Measurements from ENCODE around the gene CHCHD3.
A peak's percentile ranks its signal among the peaks of the same experiment; 100 is the strongest.

CHCHD3 gene

DNA sequence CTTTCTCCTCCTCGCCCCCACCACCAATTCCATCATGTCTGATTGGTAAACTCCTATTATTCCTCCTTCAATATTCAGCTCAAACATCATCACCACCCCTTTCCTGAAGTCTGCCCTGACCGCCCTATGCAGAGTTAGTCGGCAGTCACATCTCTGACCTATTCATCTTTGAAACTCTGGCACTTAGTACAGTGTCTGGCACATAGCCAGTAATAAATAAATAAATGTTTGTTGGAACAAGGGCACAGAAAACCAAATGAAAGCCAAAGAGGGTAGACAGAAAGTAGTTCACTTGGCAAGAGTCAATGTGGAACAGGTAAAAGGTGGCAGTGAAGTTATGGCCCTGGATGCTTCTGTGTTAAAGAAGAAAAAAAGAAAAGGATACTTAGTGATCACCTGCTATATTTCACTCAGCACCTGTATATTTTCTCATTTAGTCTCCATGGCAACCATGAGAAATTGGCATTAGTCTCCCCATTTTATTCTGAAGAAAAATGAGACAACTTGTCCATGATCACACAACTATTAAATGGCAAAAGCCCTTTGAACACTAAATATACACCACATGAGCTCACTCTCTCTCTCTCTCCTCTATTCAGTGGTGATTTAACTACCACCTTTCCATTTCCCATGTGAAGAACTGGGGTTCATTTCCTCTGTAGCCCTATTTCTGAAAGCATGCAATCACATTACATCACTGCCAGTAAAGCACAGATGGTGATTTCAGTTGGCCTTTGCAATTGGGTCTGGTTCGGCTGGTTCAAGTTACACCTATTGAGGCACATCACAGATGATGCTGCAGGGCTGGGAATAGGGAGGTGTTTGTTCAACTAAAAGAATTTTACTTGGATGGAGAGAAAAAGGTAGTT lies 25.3 kb downstream of the CHCHD3 start:
- Mint-ChIP-seq H3K9me3 (no peaks in the 10 kb centered on the region), H3K27ac (peak overlapping the region; percentile 71), H3K4me1 (peaks cover 36% of the 10 kb centered on the region), H3K4me3 (no peak overlapping the region), H3K36me3 (ENCODE audit: low read depth) (peaks cover 20% of the 10 kb centered on the region), H3K27me3 (ENCODE audit: low read depth, poor library complexity) (peaks cover 5% of the 10 kb centered on the region)
- no peak for TF ChIP-seq CTCF (IDR thresholded peaks at IDR 0.05)
- no peak for DNase-seq

DNA sequence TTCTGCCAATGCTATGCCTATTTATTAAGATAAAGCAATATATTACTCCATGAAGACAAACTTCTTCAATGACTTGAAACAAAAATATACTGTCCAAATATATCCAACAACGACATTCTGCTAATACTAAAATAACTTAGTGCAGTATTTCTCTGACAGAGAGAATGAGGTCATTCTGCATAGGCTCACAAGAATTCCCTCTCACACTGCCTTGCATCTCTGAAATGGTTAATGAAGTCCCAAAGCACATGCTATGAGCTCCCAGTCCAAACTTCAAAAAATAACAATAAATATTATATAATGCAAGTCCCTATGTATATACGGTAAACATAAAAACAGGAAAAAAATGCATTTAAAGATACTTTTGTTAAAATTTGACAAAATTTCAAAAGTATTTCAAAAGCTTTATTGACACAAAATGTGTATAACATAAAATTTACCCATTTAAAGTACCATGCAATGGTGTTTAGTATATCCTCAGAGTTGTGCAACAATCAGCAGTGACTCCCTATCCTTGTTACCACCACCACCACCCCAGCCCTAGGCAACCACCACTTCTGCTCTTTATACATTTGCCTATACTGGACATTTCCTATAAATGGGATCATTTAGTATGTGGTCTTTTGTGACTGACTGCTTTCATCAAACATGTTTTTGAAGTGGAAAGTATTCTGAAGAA lies 27.6 kb downstream of the CHCHD3 start:
- Mint-ChIP-seq H3K9me3 (no peaks in the 10 kb centered on the region), H3K4me3 (no peak overlapping the region), H3K4me1 (peaks cover 34% of the 10 kb centered on the region), H3K27ac (no peak overlapping the region), H3K36me3 (ENCODE audit: low read depth) (no peaks in the 10 kb centered on the region), H3K27me3 (ENCODE audit: low read depth, poor library complexity) (no peaks in the 10 kb centered on the region)
- no peak for DNase-seq
- no peak for TF ChIP-seq CTCF (IDR thresholded peaks at IDR 0.05)

DNA sequence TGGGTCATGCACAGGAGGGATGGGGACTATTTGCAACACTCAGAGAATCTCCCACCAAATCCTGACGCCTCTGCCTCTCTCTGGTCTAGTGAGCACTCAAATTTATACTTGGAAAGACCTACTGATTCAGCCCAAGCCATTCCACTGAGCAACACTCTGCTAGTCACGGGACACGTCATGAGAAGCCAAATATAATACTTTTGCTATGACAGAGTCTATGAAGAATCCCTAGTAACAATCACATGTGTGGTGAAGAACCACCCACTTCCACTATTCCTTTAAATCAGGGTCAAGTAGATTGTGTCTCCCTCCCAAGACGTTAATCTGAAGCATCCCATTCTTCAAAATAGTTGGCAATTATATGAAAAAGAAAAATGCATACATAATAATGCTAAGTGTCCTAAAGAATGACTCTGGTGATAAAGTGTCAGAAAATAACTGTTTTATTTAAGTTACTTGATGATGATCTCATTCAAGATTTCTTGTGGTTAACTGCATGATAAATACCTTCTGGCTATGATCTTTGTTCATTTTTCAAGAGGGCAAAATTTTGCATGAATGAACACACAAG lies 28.5 kb downstream of the CHCHD3 start:
- peaks cover 6% of the 10 kb centered on the region for H3K36me3 Mint-ChIP-seq (ENCODE audit: low read depth)
- peaks cover 35% of the 10 kb centered on the region for H3K4me1 Mint-ChIP-seq
- H3K27me3 Mint-ChIP-seq (ENCODE audit: low read depth, poor library complexity), result no peaks in the 10 kb centered on the region
- DNase-seq, result no peak
- H3K9me3 Mint-ChIP-seq, result no peaks in the 10 kb centered on the region
- H3K4me3 Mint-ChIP-seq, result no peak overlapping the region
- H3K27ac Mint-ChIP-seq, result peak overlapping the region; percentile 63
- TF ChIP-seq CTCF (IDR thresholded peaks at IDR 0.05), result no peak

GRCh38 chr7:133052826-133053225 lies 29.1 kb downstream of the CHCHD3 start:
- no peak for DNase-seq
- peaks cover 12% of the 10 kb centered on the region for H3K36me3 Mint-ChIP-seq (ENCODE audit: low read depth)
- peak overlapping the region; percentile 63 for H3K27ac Mint-ChIP-seq
- TF ChIP-seq CTCF (IDR thresholded peaks at IDR 0.05), result no peak
- no peak overlapping the region for H3K4me3 Mint-ChIP-seq
- no peaks in the 10 kb centered on the region for H3K9me3 Mint-ChIP-seq
- H3K4me1 Mint-ChIP-seq, result peaks cover 39% of the 10 kb centered on the region
- H3K27me3 Mint-ChIP-seq (ENCODE audit: low read depth, poor library complexity), result no peaks in the 10 kb centered on the region

DNA sequence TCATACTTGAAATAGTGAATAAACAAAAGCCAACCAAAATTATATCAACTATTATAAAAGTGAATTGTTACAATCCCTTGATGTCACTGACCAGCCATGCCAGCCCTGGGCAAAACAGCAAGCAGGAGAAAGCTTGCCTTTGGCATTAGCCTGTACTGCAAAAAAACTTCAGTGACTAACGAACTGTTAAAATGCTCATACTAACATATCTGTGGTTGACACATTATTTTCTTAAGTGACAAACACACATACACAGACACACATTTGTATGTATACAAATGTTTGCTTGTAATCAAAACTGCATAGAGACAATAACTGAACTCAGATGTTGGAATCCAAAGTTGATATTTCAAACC lies 29.5 kb downstream of the CHCHD3 start:
- no peak overlapping the region for H3K27ac Mint-ChIP-seq
- no peaks in the 10 kb centered on the region for H3K9me3 Mint-ChIP-seq
- no peak for TF ChIP-seq CTCF (IDR thresholded peaks at IDR 0.05)
- DNase-seq, result no peak
- no peak overlapping the region for H3K4me3 Mint-ChIP-seq
- H3K27me3 Mint-ChIP-seq (ENCODE audit: low read depth, poor library complexity), result no peaks in the 10 kb centered on the region
- H3K36me3 Mint-ChIP-seq (ENCODE audit: low read depth), result peaks cover 17% of the 10 kb centered on the region
- peaks cover 39% of the 10 kb centered on the region for H3K4me1 Mint-ChIP-seq
